ENCODE measurements around the gene CROCC.
"Not testable (repeated sequence)": the region's sequence is repeated elsewhere in the genome, so short reads cannot be mapped to it uniquely, and the experiment has no call there.

DNA sequence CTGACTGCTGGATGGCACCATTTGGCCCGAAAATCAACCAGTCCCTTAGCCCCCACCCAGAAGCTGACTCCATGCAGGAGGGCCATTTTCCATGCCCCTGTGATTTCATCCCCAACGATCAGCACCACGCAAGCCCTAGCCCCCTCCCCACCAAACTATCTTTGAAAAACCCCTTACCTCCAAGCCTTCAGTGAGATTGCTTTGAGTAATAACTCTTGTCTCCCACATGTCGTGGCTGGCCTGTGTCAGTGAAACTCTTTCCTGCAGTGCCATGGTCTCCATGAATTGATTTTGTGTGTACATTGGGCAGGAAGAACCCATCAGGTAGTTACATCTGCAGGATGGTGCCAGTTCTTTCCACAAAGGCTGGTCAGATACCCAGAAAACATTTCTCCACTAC, 27.9 kb upstream of the CROCC start:
- TF ChIP-seq, protein P1, sequence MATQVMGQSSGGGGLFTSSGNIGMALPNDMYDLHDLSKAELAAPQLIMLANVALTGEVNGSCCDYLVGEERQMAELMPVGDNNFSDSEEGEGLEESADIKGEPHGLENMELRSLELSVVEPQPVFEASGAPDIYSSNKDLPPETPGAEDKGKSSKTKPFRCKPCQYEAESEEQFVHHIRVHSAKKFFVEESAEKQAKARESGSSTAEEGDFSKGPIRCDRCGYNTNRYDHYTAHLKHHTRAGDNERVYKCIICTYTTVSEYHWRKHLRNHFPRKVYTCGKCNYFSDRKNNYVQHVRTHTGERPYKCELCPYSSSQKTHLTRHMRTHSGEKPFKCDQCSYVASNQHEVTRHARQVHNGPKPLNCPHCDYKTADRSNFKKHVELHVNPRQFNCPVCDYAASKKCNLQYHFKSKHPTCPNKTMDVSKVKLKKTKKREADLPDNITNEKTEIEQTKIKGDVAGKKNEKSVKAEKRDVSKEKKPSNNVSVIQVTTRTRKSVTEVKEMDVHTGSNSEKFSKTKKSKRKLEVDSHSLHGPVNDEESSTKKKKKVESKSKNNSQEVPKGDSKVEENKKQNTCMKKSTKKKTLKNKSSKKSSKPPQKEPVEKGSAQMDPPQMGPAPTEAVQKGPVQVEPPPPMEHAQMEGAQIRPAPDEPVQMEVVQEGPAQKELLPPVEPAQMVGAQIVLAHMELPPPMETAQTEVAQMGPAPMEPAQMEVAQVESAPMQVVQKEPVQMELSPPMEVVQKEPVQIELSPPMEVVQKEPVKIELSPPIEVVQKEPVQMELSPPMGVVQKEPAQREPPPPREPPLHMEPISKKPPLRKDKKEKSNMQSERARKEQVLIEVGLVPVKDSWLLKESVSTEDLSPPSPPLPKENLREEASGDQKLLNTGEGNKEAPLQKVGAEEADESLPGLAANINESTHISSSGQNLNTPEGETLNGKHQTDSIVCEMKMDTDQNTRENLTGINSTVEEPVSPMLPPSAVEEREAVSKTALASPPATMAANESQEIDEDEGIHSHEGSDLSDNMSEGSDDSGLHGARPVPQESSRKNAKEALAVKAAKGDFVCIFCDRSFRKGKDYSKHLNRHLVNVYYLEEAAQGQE (IDR thresholded peaks at IDR 0.05; ENCODE audit: unreplicated experiment), result not testable (repeated sequence)
- TF ChIP-seq, protein P2, sequence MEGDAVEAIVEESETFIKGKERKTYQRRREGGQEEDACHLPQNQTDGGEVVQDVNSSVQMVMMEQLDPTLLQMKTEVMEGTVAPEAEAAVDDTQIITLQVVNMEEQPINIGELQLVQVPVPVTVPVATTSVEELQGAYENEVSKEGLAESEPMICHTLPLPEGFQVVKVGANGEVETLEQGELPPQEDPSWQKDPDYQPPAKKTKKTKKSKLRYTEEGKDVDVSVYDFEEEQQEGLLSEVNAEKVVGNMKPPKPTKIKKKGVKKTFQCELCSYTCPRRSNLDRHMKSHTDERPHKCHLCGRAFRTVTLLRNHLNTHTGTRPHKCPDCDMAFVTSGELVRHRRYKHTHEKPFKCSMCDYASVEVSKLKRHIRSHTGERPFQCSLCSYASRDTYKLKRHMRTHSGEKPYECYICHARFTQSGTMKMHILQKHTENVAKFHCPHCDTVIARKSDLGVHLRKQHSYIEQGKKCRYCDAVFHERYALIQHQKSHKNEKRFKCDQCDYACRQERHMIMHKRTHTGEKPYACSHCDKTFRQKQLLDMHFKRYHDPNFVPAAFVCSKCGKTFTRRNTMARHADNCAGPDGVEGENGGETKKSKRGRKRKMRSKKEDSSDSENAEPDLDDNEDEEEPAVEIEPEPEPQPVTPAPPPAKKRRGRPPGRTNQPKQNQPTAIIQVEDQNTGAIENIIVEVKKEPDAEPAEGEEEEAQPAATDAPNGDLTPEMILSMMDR (conservative IDR thresholded peaks at IDR 0.05; ENCODE audit: low read depth in 2 of 2), result not testable (repeated sequence)
- not testable (repeated sequence) for TF ChIP-seq EZH2phosphoT487 (IDR thresholded peaks at IDR 0.05; ENCODE audit: unreplicated experiment); POLR2AphosphoS5 (IDR thresholded peaks at IDR 0.05; ENCODE audit: low read depth)
